Small intestine (tissue), 16 donors: ENCODE measurements around the gene LSAMP. TPM values are rescaled to one million over a fixed set of nuclear protein-coding genes. Genes with fewer than 3 reads are reported as not detected.

Experiments used
- DNase-seq, 2 donors: peaks; one replicate each; pipeline versions ENCODE4 v3.0.0 to v3.0.0-alpha.2; 2013
- FAIRE-seq: peaks from 2 replicates; lab custom pipeline; 2012; peaks lifted over from hg19 to GRCh38; lab: Jason Lieb, UNC
- H3K27ac ChIP-seq, 3 donors: one replicate each; pipeline ENCODE4 v1.5.1; 2013; ENCODE audit warnings: low read length in 2 of 3, mild to moderate bottlenecking in 2 of 3, control low read depth in 1 of 3, inconsistent platforms in 1 of 3, low read depth in 1 of 3, moderate library complexity in 1 of 3
- H3K27me3 ChIP-seq, 3 donors: one replicate each; pipeline ENCODE4 v1.6.1; 2013; ENCODE audit warnings: low read length in 3 of 3, inconsistent platforms in 1 of 3; ENCODE audit not compliant: control insufficient read depth in 3 of 3, insufficient read depth in 3 of 3
- H3K36me3 ChIP-seq, 3 donors: one replicate each; pipeline ENCODE4 v1.6.1; 2013; ENCODE audit warnings: low read length in 3 of 3, inconsistent platforms in 1 of 3, low read depth in 1 of 3, mild to moderate bottlenecking in 1 of 3, moderate library complexity in 1 of 3; ENCODE audit not compliant: control insufficient read depth in 3 of 3, insufficient read depth in 2 of 3
- H3K4me1 ChIP-seq, 3 donors: one replicate each; pipeline ENCODE4 v1.6.1; 2013; ENCODE audit warnings: low read length in 2 of 3, inconsistent platforms in 1 of 3, low read depth in 1 of 3, mild to moderate bottlenecking in 1 of 3, moderate library complexity in 1 of 3; ENCODE audit not compliant: control insufficient read depth in 3 of 3, insufficient read depth in 2 of 3
- H3K4me3 ChIP-seq, 3 donors: one replicate each; pipeline ENCODE4 v1.5.1; 2013; ENCODE audit warnings: low read length in 3 of 3, control low read depth in 1 of 3, inconsistent platforms in 1 of 3, low read depth in 1 of 3, mild to moderate bottlenecking in 1 of 3, moderate library complexity in 1 of 3
- H3K9me3 ChIP-seq, 2 donors: one replicate each; pipeline ENCODE4 v1.6.1; 2013; ENCODE audit warnings: low read depth in 1 of 2, low read length in 1 of 2; ENCODE audit not compliant: control insufficient read depth in 2 of 2, insufficient read depth in 1 of 2
- WGBS, 3 donors: extraction: QIAGEN DNeasy Blood & Tissue Kit; methylation state at CpG; one replicate each; pipeline ENCODE4 v1.1.7; 2013; 5-methylcytosine and 5-hydroxymethylcytosine counted together
- long read RNA-seq, 10 donors: transcript quantifications; one replicate each; lab custom pipeline, GENCODE V29; 2026
- polyA plus RNA-seq, 4 donors: library from polyadenylated mRNA; stranded (reverse) in 3 of 4; unstranded in 1 of 4; fragments of 200-250 nt in 3 of 4; fragments of 120-200 nt in 1 of 4; gene quantifications; one replicate each; pipeline versions ENCODE4 v1.2.1 to v1.2.3, GENCODE V29; 2013
- donor health status: healthy with polysubstance abuse.
- donor health status: control.
- donor health status: control.
- donor health status: Bipolar disorder and iron deficiency.
- donor health status: healthy.

Gene LSAMP
- 1 to 10 TPM in 2 of 4 donors, under 1 TPM in 1, not detected in 1; 0.27 to 2.9 (median 1.8) TPM for polyA plus RNA-seq
- long read RNA-seq, donor 1 = 0 reads
- long read RNA-seq, donor 2 = 0 reads
- long read RNA-seq, donor 3, full-length matches to known transcripts = 1 of 1 reads
- long read RNA-seq, donor 3, partial matches to known transcripts = 0 of 1 reads
- long read RNA-seq, donor 3, other reads (novel, unspliced or antisense) = 0 of 1 reads
- long read RNA-seq, donor 4 = 0 reads
- long read RNA-seq, donor 5, full-length matches to known transcripts = 1 of 1 reads
- long read RNA-seq, donor 5, partial matches to known transcripts = 0 of 1 reads
- long read RNA-seq, donor 5, other reads (novel, unspliced or antisense) = 0 of 1 reads
- long read RNA-seq, donor 6 = 0 reads
- long read RNA-seq, donor 7 = 0 reads
- long read RNA-seq, donor 8 = 0 reads
- long read RNA-seq, donor 9, full-length matches to known transcripts = 1 of 1 reads
- long read RNA-seq, donor 9, partial matches to known transcripts = 0 of 1 reads
- long read RNA-seq, donor 9, other reads (novel, unspliced or antisense) = 0 of 1 reads
- long read RNA-seq, donor 10, full-length matches to known transcripts = 8 of 25 reads
- long read RNA-seq, donor 10, partial matches to known transcripts = 17 of 25 reads
- long read RNA-seq, donor 10, other reads (novel, unspliced or antisense) = 0 of 25 reads

DNA sequence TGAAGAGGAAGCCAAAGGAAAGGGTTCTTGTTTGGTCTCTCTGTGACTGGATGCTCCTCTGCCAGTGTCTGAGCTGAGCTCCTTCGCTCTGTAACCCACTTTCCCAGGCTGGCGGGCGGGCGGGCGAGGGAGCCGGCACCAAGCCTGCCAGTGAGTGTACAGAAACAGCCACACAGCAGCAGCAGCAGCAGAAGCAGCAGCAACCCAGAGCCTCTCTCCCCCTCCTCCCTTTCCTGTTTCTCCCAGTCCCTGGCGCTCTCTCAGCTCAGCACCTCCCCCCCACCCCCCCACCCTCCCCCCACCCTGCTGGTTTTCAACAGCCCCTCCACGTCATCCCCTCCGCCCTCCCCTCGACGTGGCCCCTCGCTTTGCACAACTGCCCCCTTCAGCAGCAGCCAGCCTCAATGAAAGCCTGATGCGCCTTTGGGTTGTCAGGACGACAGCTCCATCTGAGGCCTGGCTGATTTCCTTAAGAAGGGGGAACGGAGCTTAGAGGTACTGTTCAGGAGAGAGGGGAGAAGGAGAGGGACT is at the start of gene LSAMP:
TSS of gene LSAMP (minus strand) at position 177 of the 531 bp plus-strand sequence.
- H3K27ac ChIP-seq = peak within 1 kb of the TSS in 1 of 3 donors; percentile 24
- no peaks in the 10 kb centered on the region for H3K9me3 ChIP-seq
- FAIRE-seq (no peak), DNase-seq (no peak)
- H3K36me3 ChIP-seq = no peaks in the 10 kb centered on the region
- peak within 1 kb of the TSS in 2 of 3 donors; percentile 2 to 58 for H3K4me3 ChIP-seq
- H3K27me3 ChIP-seq = peaks cover 0 to 12% (median 0%) of the 10 kb centered on the region in 3 donors
- no peaks in the 10 kb centered on the region for H3K4me1 ChIP-seq
- 4 to 17% (median 12%) methylated on average over 15 of the region's 15 CpGs for WGBS, 3 donors

GRCh38 chr3:116492379-116492778 is 47.1 kb upstream of the LSAMP start:
- no peak for FAIRE-seq
- H3K4me3 ChIP-seq = no peak overlapping the region
- 75 to 87% (median 82%) methylated on average over 2 of the region's 2 CpGs for WGBS, 3 donors
- H3K27ac ChIP-seq = no peak overlapping the region
- H3K9me3 ChIP-seq = no peaks in the 10 kb centered on the region
- no peaks in the 10 kb centered on the region for H3K27me3 ChIP-seq
- no peak for DNase-seq
- H3K4me1 ChIP-seq = no peaks in the 10 kb centered on the region
- no peaks in the 10 kb centered on the region for H3K36me3 ChIP-seq

DNA sequence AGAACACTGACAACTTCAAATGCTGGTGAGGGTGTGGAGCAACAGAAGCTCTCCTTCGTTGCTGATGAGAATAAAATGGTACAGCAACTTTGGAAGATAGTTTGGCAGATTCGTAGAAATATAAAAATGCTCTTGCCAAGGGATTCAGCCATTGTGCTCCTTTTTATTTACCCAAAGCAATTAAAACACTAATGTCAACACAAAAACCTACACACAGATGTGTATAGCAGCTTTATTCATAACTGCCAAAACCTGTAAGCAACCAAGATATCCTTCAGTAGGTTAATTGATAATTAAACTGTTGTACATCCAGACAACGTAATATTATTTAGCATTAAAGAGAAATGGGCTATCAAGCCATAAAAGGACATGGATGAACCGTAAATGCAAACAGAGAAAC is 37.8 kb upstream of the LSAMP start:
- H3K36me3 ChIP-seq = no peaks in the 10 kb centered on the region
- 47 to 71% (median 58%) methylated on average over 4 of the region's 4 CpGs for WGBS, 3 donors
- H3K9me3 ChIP-seq = peaks cover 0 to 13% of the 10 kb centered on the region in 2 donors
- DNase-seq (no peak), FAIRE-seq (no peak)
- no peaks in the 10 kb centered on the region for H3K4me1 ChIP-seq
- no peak overlapping the region for H3K4me3 ChIP-seq
- H3K27ac ChIP-seq = no peak overlapping the region
- no peaks in the 10 kb centered on the region for H3K27me3 ChIP-seq

GRCh38 chr3:116476691-116477090 is 31.4 kb upstream of the LSAMP start:
- Histone ChIP-seq H3K4me1 (no peaks in the 10 kb centered on the region), H3K27ac (no peak overlapping the region)
- no peak for FAIRE-seq

DNA sequence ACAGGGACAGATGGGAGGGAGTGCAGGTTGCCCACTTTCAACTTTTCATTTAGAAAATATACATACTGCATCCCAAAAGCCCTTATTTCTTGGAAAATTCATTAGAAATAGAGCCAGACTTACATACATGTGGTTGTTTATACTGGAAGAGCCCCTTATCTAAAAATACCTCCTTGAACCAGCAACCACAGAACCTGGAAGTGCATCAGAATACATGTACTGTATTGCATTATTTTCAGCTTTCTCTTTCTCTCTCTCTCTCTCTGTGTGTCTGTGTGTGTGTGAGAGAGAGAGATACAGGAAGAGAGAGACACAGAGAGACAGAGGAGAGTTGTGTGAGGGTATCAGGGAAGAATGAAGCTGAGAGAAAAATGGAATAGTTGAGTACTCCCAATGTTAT is 29.5 kb upstream of the LSAMP start:
- FAIRE-seq (no peak), DNase-seq (no peak)
- H3K27me3 ChIP-seq = no peaks in the 10 kb centered on the region

More at GRCh38 chr3:116476691-116477090, 31.4 kb upstream of the LSAMP start:
- no peaks in the 10 kb centered on the region for H3K36me3 ChIP-seq
- no peak overlapping the region for H3K4me3 ChIP-seq
- DNase-seq = no peak
- H3K27me3 ChIP-seq = no peaks in the 10 kb centered on the region
- peaks cover 0 to 11% of the 10 kb centered on the region in 2 donors for H3K9me3 ChIP-seq

GRCh38 chr3:116474032-116474780 is 28.9 kb upstream of the LSAMP start:
- Histone ChIP-seq H3K36me3 (no peaks in the 10 kb centered on the region), H3K4me3 (no peak overlapping the region), H3K4me1 (no peaks in the 10 kb centered on the region), H3K9me3 (peaks cover 0 to 6% of the 10 kb centered on the region in 2 donors), H3K27ac (no peak overlapping the region), H3K27me3 (no peaks in the 10 kb centered on the region)
- DNase-seq (no peak), FAIRE-seq (no peak)
- WGBS, 3 donors = 14 to 23% (median 15%) methylated on average over 2 of the region's 2 CpGs

More for the DNA sequence above, 29.5 kb upstream of the LSAMP start:
- Histone ChIP-seq H3K36me3 (no peaks in the 10 kb centered on the region), H3K27ac (no peak overlapping the region), H3K9me3 (peaks cover 0 to 9% of the 10 kb centered on the region in 2 donors), H3K4me3 (no peak overlapping the region), H3K4me1 (no peaks in the 10 kb centered on the region)

DNA sequence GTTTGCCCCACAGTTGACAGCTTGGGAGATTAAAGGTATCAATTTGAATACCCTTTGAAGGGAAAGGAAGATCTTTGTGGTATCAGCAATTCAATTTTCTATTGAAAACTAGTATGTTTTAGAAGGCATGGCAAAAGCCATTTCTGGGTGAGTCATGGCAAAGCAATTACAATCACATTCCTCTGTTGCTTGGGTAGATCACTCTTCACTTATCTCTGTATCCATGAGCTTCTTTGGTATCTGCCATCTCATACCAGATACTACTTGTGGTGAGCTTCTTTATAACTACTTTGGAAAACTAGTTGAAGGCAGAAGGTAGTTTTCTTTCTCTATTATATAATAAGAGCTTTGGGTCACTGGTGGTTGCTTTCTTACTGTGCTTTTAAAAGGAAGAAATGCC is 28.3 kb upstream of the LSAMP start:
- no peak for FAIRE-seq
- Histone ChIP-seq H3K36me3 (no peaks in the 10 kb centered on the region), H3K27me3 (no peaks in the 10 kb centered on the region)

GRCh38 chr3:116470605-116471197 is 25.4 kb upstream of the LSAMP start:
- no peak overlapping the region for H3K4me3 ChIP-seq
- H3K9me3 ChIP-seq = no peaks in the 10 kb centered on the region
- DNase-seq (no peak), FAIRE-seq (no peak)
- H3K27me3 ChIP-seq = no peaks in the 10 kb centered on the region
- H3K27ac ChIP-seq = no peak overlapping the region
- no peaks in the 10 kb centered on the region for H3K36me3 ChIP-seq
- H3K4me1 ChIP-seq = no peaks in the 10 kb centered on the region
- WGBS, 3 donors = 71 to 86% (median 82%) methylated on average over 4 of the region's 4 CpGs

More for the DNA sequence above, 28.3 kb upstream of the LSAMP start:
- Histone ChIP-seq H3K4me3 (no peak overlapping the region), H3K27ac (no peak overlapping the region), H3K4me1 (no peaks in the 10 kb centered on the region), H3K9me3 (peaks cover 0 to under 1% of the 10 kb centered on the region in 2 donors)
- no peak for DNase-seq
